Measurements from ENCODE around the gene SLC16A11.
"Not testable (repeated sequence)": the region's sequence is repeated elsewhere in the genome, so short reads cannot be mapped to it uniquely, and the experiment has no call there.

SLC16A11 gene

GRCh38 chr17:7048968-7049367 is 5.1 kb upstream of the SLC16A11 start:
- Histone ChIP-seq H3K4me3 (IDR thresholded peaks at IDR 0.05; ENCODE audit: insufficient read depth, low read depth, low read length) (no peak overlapping the region), H3K4me2 (no peak overlapping the region), H2AFZ (ENCODE audit: low read depth) (no peak overlapping the region), H3K27me3 (ENCODE audit: insufficient read depth, low read depth) (no peaks in the 10 kb centered on the region), H3K36me3 (ENCODE audit: insufficient read depth) (no peaks in the 10 kb centered on the region), H3K4me1 (ENCODE audit: low read depth, poor library complexity, severe bottlenecking) (no peaks in the 10 kb centered on the region), H4K20me1 (ENCODE audit: insufficient read depth) (no peaks in the 10 kb centered on the region), H3K79me2 (ENCODE audit: insufficient read depth, low read depth) (no peaks in the 10 kb centered on the region), H3K9ac (no peak overlapping the region), H3K27ac (no peak overlapping the region)
- no peak for TF ChIP-seq CTCF (conservative IDR thresholded peaks at IDR 0.05; ENCODE audit: low read depth, low read length)

- no peak overlapping the region for H3K27ac ChIP-seq
- H3K9ac ChIP-seq: no peak overlapping the region
- no peak overlapping the region for H2AFZ ChIP-seq (ENCODE audit: low read depth)
- TF ChIP-seq CTCF (conservative IDR thresholded peaks at IDR 0.05; ENCODE audit: low read depth, low read length): no peak
- H3K4me2 ChIP-seq: no peak overlapping the region
- H3K36me3 ChIP-seq (ENCODE audit: insufficient read depth): no peaks in the 10 kb centered on the region
- no peaks in the 10 kb centered on the region for H4K20me1 ChIP-seq (ENCODE audit: insufficient read depth)
- no peaks in the 10 kb centered on the region for H3K79me2 ChIP-seq (ENCODE audit: insufficient read depth, low read depth)
- no peak overlapping the region for H3K4me3 ChIP-seq (IDR thresholded peaks at IDR 0.05; ENCODE audit: insufficient read depth, low read depth, low read length)
- H3K27me3 ChIP-seq (ENCODE audit: insufficient read depth, low read depth): no peaks in the 10 kb centered on the region
- no peaks in the 10 kb centered on the region for H3K4me1 ChIP-seq (ENCODE audit: low read depth, poor library complexity, severe bottlenecking)
These were observed 3.7 kb upstream of the SLC16A11 start for GRCh38 chr17:7047566-7047965.

GRCh38 chr17:7046725-7047397 is 3.0 kb upstream of the SLC16A11 start:
- Histone ChIP-seq H3K4me2 (peak overlapping the region; percentile 48), H2AFZ (ENCODE audit: low read depth) (peak overlapping the region; percentile 49; the same call in 1 of the 2 replicates)
- H3K79me2 ChIP-seq (ENCODE audit: insufficient read depth, low read depth); H3K27ac ChIP-seq; H3K9ac ChIP-seq; H3K4me3 ChIP-seq (IDR thresholded peaks at IDR 0.05; ENCODE audit: insufficient read depth, low read depth, low read length); H3K4me1 ChIP-seq (ENCODE audit: low read depth, poor library complexity, severe bottlenecking); H3K27me3 ChIP-seq (ENCODE audit: insufficient read depth, low read depth); H4K20me1 ChIP-seq (ENCODE audit: insufficient read depth); H3K36me3 ChIP-seq (ENCODE audit: insufficient read depth): not testable (repeated sequence)

- no peak for TF ChIP-seq CTCF (conservative IDR thresholded peaks at IDR 0.05; ENCODE audit: low read depth, low read length)
- Histone ChIP-seq H3K36me3 (ENCODE audit: insufficient read depth) (no peaks in the 10 kb centered on the region), H3K27ac (no peak overlapping the region), H2AFZ (ENCODE audit: low read depth) (peak overlapping the region; percentile 44; the same call in 1 of the 2 replicates), H3K4me1 (ENCODE audit: low read depth, poor library complexity, severe bottlenecking) (no peaks in the 10 kb centered on the region), H3K4me3 (IDR thresholded peaks at IDR 0.05; ENCODE audit: insufficient read depth, low read depth, low read length) (no peak overlapping the region), H3K79me2 (ENCODE audit: insufficient read depth, low read depth) (no peaks in the 10 kb centered on the region), H3K4me2 (peak overlapping the region; percentile 48), H4K20me1 (ENCODE audit: insufficient read depth) (no peaks in the 10 kb centered on the region), H3K27me3 (ENCODE audit: insufficient read depth, low read depth) (no peaks in the 10 kb centered on the region), H3K9ac (no peak overlapping the region)
These were observed 2.3 kb upstream of the SLC16A11 start for GRCh38 chr17:7046127-7046724.

- Histone ChIP-seq H3K9ac (no peak overlapping the region), H3K4me1 (ENCODE audit: low read depth, poor library complexity, severe bottlenecking) (no peaks in the 10 kb centered on the region), H3K4me3 (IDR thresholded peaks at IDR 0.05; ENCODE audit: insufficient read depth, low read depth, low read length) (no peak overlapping the region), H3K27me3 (ENCODE audit: insufficient read depth, low read depth) (no peaks in the 10 kb centered on the region), H3K27ac (no peak overlapping the region), H3K4me2 (peak overlapping the region; percentile 48), H2AFZ (ENCODE audit: low read depth) (no peak overlapping the region), H3K79me2 (ENCODE audit: insufficient read depth, low read depth) (no peaks in the 10 kb centered on the region), H4K20me1 (ENCODE audit: insufficient read depth) (no peaks in the 10 kb centered on the region), H3K36me3 (ENCODE audit: insufficient read depth) (no peaks in the 10 kb centered on the region)
- TF ChIP-seq CTCF (conservative IDR thresholded peaks at IDR 0.05; ENCODE audit: low read depth, low read length): peak; percentile 59
These were observed 1.7 kb upstream of the SLC16A11 start for GRCh38 chr17:7045492-7046126.

Data from KMS-11 (cell line).